GM06990 (cell line): Measurements from ENCODE around the gene CYP27B1.

Experiments
- DNase-seq: peaks from one replicate; pipeline ENCODE4 v3.0.0-alpha.2; 2011; ENCODE audit not compliant: insufficient read length; ENCODE audit errors: extremely low read depth
- H3K27me3 ChIP-seq: replicated peaks from 2 replicates; pipeline ENCODE4 v1.6.0; 2011; ENCODE audit warnings: low read length; ENCODE audit not compliant: control insufficient read depth, insufficient read depth
- H3K36me3 ChIP-seq: 2 replicates; pipeline ENCODE4 v1.5.1; 2011; ENCODE audit warnings: low read length; ENCODE audit not compliant: control insufficient read depth, insufficient read depth
- H3K4me3 ChIP-seq: replicated peaks from 2 replicates; pipeline ENCODE4 v1.5.1; 2011; ENCODE audit warnings: low read depth, mild to moderate bottlenecking, control low read depth, low read length
- CTCF ChIP-seq: IDR thresholded peaks from 2 replicates; pipeline ENCODE4 v1.5.1; 2011; ENCODE audit warnings: low read length, control low read depth, mild to moderate bottlenecking, inconsistent platforms; ENCODE audit not compliant: insufficient read depth, poor library complexity, severe bottlenecking

CYP27B1 gene

GRCh38 chr12:57796996-57797395 is 30.1 kb upstream of the CYP27B1 start:
- no peak for DNase-seq
- Histone ChIP-seq H3K4me3 (no peak overlapping the region), H3K27me3 (no peaks in the 10 kb centered on the region), H3K36me3 (peaks cover 4% of the 10 kb centered on the region)
- no peak for TF ChIP-seq CTCF

- Histone ChIP-seq H3K27me3 (no peaks in the 10 kb centered on the region), H3K36me3 (peaks cover 5% of the 10 kb centered on the region), H3K4me3 (no peak overlapping the region)
- no peak for TF ChIP-seq CTCF
- DNase-seq = no peak
Measured at GRCh38 chr12:57795354-57795753, 28.5 kb upstream of the CYP27B1 start.

DNA sequence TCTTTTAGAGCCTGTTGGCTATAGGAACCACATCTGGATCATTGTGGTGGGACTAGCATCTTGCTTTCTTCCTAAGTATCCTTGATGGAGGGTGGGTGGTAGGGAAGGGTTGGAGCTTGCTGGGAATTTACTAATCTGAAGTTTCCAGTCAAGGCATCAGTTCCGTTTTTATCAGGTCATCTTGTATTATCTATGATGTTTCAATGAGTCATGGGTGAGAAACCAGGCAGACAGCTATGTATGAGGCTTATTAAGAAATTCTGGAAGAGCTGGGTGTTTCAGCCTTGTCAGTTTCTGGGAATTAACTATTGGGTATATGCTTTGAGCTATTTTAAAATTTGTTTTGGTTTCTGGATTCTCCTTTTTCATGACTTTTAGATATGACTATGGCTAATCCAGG is 27.0 kb upstream of the CYP27B1 start:
- TF ChIP-seq CTCF = no peak
- H3K4me3 ChIP-seq = no peak overlapping the region
- no peak for DNase-seq
- H3K27me3 ChIP-seq = no peaks in the 10 kb centered on the region
- H3K36me3 ChIP-seq = peaks cover 5% of the 10 kb centered on the region

- TF ChIP-seq CTCF = no peak
- Histone ChIP-seq H3K36me3 (peaks cover 7% of the 10 kb centered on the region), H3K27me3 (no peaks in the 10 kb centered on the region), H3K4me3 (no peak overlapping the region)
- no peak for DNase-seq
Measured at GRCh38 chr12:57783861-57784260, 17.0 kb upstream of the CYP27B1 start.

DNA sequence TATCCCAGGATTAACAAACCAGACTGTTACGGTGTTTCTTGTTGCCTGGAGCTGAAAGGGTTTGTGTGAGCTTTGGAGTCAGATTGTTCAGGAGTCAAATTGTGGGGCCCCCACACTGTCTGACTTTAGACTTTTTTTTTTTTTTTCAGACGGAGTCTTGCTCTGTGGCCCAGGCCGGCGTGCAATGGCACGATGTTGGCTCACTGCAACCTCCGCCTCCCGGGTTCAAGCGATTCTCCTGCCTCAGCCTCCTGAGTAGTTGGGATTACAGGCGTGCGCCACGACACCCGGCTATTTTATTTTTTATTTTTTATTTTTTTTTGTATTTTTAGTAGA is 16.6 kb upstream of the CYP27B1 start:
- no peak for DNase-seq
- Histone ChIP-seq H3K4me3 (peak overlapping the region; percentile 89), H3K27me3 (no peaks in the 10 kb centered on the region), H3K36me3 (peaks cover 4% of the 10 kb centered on the region)
- TF ChIP-seq CTCF = no peak
